Stimulated activated CD4-positive, alpha-beta T cell treated with anti-CD3 and anti-CD28 coated beads, Interleukin-4, amount 100 ng/mL, for 48 hours (primary cell): ENCODE results near the gene TMEM219.
"Not testable (repeated sequence)": the region's sequence is repeated elsewhere in the genome, so short reads cannot be mapped to it uniquely, and the experiment has no call there.

Experiments used
- DNase-seq, 2 donors: peaks; one replicate each; pipeline ENCODE4 v3.0.0-alpha.2; 2020; ENCODE audit warnings: low read depth in 2 of 2

Gene TMEM219

DNA sequence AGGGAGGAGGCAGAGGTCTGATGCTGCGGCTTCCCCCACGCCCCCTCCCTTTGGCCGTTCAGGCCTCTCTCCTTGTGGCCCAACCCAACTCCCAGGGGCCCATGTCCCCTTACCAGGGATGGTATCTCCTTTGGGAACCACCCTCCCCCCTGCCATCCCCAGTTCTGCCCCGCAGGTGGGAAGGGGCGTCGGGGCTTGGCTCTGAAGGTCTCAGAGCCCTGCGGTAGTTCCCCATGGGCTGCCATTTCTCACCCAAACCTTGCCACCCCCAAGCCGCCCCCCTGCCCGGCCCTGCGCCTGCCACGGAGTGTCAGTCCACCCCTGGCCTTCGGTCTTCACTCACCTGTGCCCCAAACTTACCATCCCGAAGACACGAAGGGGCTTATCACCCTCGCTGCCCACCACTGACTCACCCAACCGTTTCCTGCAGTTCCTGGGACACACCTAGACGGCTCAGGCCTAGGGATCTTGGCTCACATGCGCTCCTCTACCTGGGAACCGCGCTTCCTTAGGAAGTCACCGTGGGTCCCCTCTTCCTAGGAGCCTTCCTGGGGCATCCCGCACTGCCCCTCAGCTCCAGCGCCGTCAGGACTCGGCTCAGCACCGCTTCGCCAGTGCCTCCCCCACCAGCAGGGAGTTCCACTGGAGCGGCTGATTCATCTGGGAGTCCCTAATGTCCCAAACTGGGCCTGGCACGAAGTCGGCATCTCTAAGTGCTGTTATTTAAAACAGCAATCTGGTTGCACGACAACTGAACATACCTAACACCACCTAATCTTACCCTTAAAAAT lies 50.0 kb downstream of the TMEM219 start:
- no peak for DNase-seq

DNA sequence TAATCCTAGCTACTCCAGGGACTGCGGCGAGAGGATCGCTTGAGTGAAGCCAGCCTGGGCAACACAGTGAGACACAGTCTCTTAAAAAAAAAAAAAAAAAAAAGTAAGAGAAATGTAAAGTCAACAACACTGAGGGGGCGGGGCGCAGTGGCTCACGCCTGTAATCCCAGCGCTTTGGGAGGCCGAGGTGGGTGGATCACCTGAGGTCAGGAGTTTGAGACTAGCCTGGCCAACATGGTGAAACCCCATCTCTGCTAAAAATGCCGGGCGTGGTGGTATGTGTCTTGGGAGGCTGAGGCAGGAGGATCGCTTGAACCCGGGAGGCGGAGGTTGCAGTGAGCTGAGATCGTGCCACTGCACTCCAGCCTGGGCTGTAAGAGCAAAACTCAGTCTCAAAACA lies 50.7 kb downstream of the TMEM219 start:
- not testable (repeated sequence) for DNase-seq

DNA sequence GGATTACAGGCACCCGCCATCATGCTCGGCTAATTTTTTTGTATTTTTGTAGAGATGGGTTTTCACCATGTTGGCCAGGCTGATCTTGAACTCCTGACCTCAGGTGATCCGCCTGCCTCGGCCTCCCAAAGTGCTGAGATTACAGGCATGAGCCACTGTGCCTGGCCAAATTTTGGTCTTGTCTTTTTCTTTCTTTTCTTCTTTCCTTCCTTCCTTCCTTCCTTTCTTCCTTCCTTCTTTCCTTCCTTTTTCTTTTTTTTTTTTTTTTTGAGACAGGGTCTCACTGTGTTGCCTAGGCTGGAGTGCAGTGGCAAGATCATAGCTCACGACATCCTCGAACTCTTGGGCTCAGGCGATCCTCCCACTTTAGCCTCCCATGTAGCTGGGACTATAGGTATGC lies 53.6 kb downstream of the TMEM219 start:
- not testable (repeated sequence) for DNase-seq

DNA sequence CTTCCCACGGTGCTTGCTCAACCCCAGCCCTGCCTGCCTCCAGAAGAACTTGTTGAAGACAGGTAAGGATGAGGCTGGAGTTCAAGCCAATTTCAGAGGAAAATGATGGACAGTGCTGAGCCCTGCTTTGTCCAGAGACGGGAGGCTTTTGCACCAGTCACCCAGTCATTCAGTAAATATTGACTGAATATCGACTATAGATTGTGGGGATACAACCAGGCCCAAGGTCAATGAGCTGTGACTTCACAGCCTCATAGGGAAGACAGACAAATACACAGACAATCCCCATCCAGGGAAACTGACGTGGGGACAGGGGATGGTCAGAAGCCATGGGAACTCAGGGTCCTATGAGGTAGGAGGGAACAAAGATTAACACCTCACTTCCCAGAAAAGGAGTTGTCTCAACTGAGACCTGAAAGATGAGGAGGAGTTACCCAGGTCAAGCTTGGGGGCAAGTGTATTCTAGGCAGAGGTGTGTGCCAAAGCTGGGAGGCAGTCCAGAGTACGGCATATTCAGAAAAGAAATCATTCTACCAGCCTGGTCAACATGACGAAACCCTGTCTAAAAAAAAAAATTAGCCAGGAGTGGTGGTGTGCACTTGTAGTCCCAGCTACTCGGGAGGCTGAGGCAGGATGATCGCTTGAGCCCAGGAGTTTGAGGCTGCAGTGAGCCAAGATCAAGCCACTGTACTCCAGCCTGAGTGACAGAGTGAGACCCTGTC lies 54.8 kb downstream of the TMEM219 start:
- DNase-seq = no peak

DNA sequence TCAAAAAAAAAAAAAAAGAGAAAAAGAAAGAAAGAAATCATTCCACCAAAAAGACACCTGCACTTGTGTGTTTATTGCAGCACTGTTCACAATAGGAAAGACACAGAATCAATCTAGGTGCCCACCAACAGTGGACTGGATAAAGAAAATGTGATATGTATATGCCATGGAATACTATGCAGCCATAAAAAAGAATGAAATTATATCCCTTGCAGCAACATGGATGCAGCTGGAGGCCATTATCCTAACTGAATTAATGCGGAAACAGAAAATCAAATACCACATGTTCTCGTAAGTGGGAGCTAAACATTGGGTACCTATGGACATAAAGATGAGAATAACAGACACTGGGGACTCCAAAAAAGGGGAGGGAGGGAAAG lies 55.4 kb downstream of the TMEM219 start:
- DNase-seq = no peak

DNA sequence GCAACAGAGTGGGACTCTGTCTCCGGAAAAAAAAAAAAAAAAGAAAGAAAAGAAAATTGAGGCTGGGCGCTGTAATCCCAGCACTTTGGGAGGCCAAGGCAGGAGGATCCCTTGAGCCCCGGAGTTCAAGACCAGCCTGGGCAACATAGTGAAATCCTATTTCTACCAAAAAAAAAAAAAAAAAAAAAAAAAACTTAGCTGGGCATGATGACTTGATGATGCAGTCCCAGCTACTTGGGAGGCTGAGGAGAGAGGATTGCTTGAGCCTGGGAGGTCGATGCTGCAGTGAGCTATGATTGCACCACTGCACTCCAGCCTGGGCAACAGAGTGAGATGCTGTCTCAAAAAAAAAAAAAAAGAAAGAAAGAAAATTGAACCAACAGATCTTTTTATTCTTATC lies 56.1 kb downstream of the TMEM219 start:
- DNase-seq = not testable (repeated sequence)

DNA sequence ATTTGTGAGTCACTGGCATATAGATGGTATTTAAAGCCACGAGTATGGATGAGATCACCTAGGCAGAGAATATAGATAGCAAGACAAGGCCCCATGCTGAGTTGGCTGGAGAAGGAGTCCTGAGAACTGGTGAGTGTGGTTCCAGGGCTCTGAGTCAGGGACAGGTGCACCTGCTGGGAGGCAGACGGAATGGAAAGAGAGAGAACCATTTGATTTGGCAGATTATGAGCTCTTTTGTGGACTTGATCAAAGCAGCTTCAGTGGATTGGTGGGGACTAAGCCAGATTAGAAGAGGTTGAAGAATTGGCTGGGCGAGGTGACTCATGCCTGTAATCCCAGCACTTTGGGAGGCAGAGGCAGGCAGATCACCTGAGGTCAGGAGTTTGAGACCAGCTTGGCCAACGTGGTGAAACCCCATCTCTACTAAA lies 56.9 kb downstream of the TMEM219 start:
- DNase-seq = no peak
